Adipose tissue (tissue), 3 donors: ENCODE data around the gene AP5B1. TPM values are rescaled to one million over a fixed set of nuclear protein-coding genes. Genes with fewer than 3 reads are reported as not detected.
"Not testable (repeated sequence)": the region's sequence is repeated elsewhere in the genome, so short reads cannot be mapped to it uniquely, and the experiment has no call there.

ENCODE experiments used
- H3K27ac ChIP-seq: one replicate; pipeline ENCODE4 v1.5.1; 2013; ENCODE audit warnings: low read depth, low read length
- whole genome bisulfite sequencing, 3 donors: extraction: QIAGEN DNeasy Blood & Tissue Kit; methylation state at CpG; one replicate each; pipeline ENCODE4 v1.1.7; 2013; 5-methylcytosine and 5-hydroxymethylcytosine counted together
- polyA plus RNA-seq, 3 donors: library from polyadenylated mRNA; stranded (reverse); fragments of 200-250 nt; gene quantifications; one replicate each; pipeline ENCODE4 v1.2.3, GENCODE V29; 2013
- donor health status: healthy with polysubstance abuse.
- donor health status: Bipolar disorder and iron deficiency.
- donor health status: healthy.

Gene AP5B1
- polyA plus RNA-seq, 3 donors = 7.4 to 22.6 (median 10.0) TPM

DNA sequence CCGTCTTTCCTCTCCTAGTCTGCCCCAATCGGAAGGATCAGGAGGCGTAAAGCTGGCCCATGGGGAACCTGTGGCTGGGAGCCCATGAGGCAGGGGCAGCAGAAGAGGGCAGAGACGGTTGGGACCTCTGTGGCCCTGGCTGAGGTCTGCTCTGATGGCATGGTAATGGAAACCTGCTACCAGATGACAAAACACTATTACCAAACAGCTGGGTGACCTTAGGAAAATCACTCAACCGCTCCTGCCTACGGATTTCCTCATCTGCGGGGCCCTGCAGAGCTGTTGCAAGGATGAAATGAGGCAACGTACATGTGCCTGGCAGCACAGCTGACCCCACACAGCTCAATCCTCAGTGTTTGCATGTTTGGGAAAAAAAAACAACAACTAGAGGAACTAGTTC lies 4.6 kb downstream of the AP5B1 start:
- H3K27ac ChIP-seq = no peak overlapping the region
- WGBS, 3 donors = 50 to 59% (median 52%) methylated on average over 8 of the region's 8 CpGs

DNA sequence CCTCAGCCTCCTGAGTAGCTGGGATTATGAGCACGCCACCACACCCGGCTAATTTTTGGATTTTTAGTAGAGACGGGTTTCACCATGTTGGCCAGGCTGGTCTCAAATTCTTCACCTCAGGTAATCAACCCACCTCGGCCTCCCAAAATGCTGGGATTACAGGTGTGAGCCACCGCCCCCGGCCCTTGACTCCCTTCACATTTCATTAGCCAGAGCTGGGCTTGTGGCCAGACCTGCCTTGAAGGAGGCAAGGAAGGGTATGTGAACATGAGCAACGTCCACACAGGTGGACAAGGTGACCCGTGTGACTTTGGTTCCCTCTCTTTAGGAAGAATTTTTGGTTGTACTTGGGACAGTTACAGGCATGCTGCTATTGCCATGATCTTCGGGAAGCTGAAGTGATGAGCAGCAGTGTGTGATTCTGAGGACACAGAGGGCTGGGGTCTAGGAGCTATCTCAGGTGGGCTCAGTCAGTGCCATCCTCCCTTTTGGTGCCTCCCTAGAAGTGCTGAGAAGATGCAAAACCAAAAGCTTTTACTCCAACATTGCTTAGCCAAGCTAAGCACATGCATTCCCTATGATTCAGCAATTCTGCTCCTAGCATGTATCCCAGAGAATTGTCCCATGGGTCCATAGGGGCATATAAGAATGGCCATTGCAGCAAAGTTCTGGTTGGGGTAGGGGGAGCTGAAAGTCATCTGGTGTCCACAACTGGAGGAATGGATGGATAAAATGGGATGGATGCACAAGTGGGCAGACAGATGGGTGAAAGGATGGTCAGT lies 6.1 kb downstream of the AP5B1 start:
- WGBS, 3 donors = 85 to 89% (median 87%) methylated on average over 9 of the region's 9 CpGs
- H3K27ac ChIP-seq = no peak overlapping the region

DNA sequence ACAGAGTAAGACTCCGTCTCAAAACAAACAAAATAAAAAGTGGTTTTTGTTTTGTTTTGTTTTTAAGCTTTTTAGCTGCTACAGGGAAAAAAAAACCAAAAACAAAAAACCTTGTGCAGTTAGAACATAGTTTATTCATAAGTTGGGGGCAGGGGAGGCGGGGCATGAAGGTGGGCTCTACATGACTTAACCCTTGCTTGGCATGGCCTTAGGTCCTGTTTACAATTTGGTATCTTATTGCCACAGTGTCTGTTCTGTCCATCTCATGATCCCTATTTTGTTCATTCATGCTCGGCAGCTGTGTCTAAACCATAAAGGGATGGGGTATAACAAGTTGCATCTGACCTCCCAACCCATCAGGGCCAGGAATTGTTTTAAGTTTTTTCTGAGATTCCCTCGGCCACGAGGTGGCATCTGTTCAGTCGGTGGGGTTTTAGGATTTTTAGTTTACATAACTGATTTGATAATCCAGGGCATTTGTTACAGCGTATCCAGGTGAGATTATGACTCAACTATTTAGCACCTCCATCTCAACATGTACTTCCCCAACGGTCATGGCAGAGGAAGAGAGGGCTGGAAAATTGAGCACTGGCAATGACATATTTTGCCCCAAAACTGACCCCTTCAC lies 6.9 kb downstream of the AP5B1 start:
- H3K27ac ChIP-seq = no peak overlapping the region
- WGBS, 3 donors = 47 to 60% (median 57%) methylated on average over 8 of the region's 8 CpGs

DNA sequence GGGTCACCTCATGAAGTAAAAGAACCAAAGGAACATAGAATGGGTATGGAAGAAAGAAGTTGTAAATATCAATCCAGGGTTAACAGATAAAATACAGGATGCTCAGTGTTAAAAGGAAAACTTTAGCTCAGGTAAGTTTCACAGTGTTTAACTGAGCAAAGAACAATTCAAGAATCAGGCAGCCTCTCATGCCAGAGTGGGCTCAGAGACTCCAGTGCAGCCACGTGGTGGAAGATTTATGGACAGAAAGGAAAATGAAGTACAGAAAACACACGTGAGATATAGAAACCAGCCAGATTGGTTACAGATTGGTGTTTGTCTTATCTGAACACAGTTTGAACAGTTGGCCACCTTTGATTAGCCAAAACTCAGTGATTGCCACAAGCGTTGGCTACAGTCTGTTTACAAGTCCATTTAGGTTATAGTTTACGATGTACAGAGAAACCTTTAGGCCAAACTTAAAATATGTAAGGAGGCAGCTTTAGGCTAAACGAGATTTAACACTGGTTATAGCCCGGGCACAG lies 9.1 kb downstream of the AP5B1 start:
- H3K27ac ChIP-seq = no peak overlapping the region
- 40 to 67% (median 62%) methylated on average over 6 of the region's 6 CpGs for WGBS, 3 donors

DNA sequence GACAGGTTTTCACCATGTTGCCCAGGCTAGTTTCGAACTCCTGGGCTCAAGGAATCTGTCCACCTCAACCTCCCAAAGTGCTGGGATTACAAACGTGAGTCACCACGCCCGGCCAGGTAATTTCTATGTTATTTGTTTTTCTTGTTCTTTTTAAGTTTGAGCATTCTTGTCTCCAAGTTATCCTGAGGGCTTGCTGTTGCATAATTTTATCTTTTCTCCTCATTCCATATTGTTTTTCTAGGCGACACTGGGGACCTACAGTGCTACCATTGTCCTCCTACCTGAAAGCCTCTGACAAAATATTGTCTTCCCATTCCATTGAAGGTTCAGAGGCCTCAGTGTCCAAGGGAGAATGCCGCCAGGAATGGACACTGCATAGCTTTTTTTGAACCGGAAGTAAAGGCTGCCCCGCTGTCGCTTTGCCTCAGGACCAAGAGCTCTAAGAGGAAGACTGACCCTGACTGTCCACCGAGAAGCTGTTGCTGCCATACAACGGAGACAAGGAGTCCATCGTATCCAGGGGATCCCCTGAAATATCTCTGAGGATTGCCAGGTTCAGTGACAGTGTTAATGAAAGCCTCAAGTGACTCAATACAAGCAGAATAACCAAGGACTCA lies 9.7 kb downstream of the AP5B1 start:
- WGBS, 3 donors = 85 to 90% (median 87%) methylated on average over 12 of the region's 12 CpGs
- no peak overlapping the region for H3K27ac ChIP-seq

DNA sequence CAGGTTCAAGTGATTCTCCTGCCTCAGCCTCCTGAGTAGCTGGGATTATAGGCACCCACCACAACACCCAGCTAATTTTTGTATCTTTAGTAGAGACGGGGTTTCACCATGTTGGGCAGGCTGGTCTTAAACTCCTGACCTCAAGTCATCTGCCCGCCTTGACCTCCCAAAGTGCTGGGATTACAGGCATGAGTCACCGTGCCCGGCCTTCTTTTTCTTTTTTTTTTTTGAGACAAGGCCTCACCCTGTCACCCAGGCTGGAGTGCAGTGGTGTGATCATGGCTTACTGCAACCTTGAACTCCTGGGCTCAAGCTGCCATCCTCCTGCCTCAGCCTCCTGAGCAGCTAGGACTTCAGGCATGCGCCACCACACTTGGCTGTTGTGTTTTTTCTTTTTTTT lies 13.0 kb downstream of the AP5B1 start:
- not testable (repeated sequence) for H3K27ac ChIP-seq
- WGBS, 3 donors = 67 to 89% (median 75%) methylated on average over 5 of the region's 5 CpGs

DNA sequence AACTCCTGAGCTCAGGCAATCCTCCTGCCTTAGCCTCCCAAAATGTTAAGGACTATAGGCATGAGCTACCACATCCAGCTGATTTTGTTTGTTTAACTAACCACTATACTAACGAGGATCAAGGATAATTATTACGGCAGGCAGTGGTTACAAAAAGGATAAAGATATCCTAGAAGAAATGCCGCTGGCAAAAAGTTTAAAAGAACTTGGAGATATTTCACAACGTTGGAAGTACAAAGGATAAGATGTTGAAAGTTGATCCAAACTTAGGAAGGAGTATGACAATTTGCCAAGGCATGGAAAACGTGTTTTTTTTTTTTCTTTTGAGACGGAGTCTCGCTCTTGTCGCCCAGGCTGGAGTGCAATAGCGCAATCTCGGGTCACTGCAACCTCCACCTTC lies 13.4 kb downstream of the AP5B1 start:
- WGBS, 3 donors = 65 to 79% (median 69%) methylated on average over 10 of the region's 10 CpGs
- H3K27ac ChIP-seq = no peak overlapping the region

DNA sequence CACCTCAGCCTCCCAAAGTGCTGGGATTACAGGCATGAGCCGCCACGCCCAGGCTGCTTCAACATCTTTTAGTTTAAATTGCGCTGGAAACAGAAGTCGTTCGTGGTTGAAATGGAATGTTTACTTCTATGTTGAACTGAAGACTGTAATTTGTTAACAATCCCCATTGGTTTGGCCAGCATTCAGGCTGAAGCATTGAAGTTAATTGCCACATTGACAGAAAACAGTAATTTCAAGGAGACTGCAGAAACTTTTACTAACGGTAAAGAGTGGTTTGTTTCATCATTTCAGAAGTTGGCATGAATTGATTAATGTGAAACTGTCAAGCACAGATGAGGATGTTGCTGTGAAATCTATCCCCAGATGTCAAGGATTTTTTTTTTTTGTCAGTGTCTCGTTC lies 14.2 kb downstream of the AP5B1 start:
- 37 to 70% (median 44%) methylated on average over 7 of the region's 7 CpGs for WGBS, 3 donors
- no peak overlapping the region for H3K27ac ChIP-seq

DNA sequence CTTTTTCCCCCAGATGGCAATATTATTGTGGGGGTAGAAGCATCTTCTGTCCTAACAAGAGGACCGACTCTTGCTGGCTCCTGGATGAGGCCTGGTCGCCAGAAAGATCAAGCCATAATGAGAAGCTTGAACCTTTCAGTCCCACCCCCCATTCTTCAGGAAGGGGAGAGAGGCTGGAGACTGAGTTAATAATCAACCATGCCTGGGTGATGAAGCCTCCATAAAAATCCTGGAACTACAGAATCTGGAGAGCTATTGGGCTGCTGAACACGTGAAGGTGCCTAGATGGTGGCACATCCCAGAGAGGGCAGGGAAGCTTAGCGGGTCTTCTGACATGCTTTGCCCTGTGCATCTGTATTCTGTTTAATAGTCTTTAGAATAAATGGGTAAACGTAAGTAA lies 16.3 kb downstream of the AP5B1 start:
- 53 to 87% (median 81%) methylated on average over 5 of the region's 5 CpGs for WGBS, 3 donors
- H3K27ac ChIP-seq = no peak overlapping the region

DNA sequence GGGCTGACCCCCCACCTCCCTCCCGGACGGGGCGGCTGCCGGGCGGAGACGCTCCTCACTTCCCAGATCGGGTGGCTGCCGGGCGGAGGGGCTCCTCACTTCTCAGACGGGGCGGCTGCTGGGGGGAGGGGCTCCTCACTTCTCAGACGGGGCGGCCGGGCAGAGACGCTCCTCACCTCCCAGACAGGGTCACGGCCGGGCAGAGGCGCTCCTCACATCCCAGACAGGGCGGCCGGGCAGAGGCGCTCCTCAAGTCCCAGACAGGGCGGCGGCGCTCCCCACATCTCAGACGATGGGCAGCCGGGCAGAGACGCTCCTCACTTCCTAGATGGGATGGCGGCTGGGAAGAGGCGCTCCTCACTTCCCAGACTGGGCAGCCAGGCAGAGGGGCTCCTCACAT lies 18.0 kb downstream of the AP5B1 start:
- WGBS, 3 donors = 86 to 94% (median 91%) methylated on average over 9 to 29 of the region's 29 CpGs
- H3K27ac ChIP-seq = not testable (repeated sequence)

DNA sequence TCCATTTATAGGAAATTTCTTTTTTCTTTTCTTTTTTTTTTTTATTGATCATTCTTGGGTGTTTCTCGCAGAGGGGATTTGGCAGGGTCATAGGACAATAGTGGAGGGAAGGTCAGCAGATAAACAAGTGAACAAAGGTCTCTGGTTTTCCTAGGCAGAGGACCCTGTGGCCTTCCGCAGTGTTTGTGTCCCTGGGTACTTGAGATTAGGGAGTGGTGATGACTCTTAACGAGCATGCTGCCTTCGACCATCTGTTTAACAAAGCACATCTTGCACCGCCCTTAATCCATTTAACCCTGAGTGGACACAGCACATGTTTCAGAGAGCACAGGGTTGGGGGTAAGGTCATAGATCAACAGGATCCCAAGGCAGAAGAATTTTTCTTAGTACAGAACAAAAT lies 18.6 kb downstream of the AP5B1 start:
- 70 to 74% (median 71%) methylated on average over 4 to 5 of the region's 5 CpGs for WGBS, 3 donors
- H3K27ac ChIP-seq = not testable (repeated sequence)

DNA sequence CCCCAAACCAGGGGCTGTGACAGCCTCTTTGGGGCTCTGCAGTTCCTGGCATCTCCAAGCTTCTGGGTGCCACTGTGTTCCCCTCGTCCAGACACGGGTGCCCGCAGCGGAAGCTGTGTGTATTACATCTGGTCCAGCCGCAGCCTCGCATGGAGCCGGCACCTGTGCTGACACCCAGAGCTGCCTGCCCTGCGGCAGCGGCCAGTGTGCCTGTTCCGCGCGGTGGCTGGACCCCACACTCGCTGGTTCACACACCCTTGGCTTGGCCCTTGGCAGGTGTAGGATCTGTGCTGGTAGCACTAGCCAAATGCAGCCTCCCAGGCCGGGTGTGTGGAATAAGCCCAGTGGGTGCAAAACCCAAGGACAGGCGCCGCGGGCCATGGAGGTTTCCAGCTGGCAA lies 35.7 kb downstream of the AP5B1 start:
- WGBS, 3 donors = 85 to 93% (median 91%) methylated on average over 17 of the region's 17 CpGs
- no peak overlapping the region for H3K27ac ChIP-seq

DNA sequence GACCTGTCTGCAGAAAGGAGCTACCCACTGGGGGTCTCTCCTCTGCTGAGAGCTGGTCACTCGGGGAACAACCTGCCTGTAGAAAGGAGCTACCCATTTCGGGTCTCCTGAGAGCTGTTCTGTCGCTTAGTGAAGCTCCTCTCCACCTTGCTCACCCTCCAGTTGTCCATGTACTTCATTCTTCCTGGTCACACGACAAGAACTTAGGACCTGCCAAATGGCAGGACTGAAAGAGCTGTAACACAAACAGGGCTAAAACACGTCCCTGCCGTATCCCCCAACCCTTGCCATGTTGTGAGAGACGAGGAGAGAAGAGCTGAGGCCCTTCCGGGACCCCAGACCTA lies 36.1 kb downstream of the AP5B1 start:
- H3K27ac ChIP-seq = no peak overlapping the region

DNA sequence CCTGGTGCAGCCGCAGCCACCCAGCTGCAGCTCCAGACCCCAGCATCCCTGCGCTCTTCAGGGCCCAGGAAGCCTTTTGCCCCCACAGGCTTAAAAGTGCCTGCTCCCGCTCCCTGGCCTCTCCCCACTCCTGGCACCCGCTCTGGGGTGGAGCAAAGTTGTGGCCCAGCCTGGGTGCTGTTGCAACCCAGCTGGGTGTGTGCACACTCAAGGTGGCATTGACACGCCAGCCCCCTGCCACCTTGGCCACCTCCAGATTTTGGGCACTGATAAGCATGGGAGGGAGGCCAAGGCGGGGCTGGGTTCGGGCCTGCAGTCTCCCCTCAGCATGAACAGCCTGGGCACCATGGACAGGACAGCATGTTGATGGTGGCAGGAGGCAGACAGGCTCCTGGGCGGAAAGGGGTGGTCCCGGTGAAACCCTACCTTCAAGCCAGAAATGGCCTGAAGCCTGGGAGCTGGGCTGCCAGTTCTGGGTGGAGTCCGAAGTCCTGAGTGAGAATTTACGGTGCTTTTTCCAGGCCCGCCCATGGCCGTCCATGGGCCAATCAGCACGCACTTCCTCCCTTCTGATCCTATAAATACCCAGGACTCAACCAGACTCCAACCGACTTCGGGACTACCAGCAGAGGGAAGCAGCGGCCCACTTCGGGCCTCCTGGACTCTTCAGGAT lies 36.6 kb downstream of the AP5B1 start:
- WGBS, 3 donors = 67 to 79% (median 77%) methylated on average over 18 of the region's 18 CpGs
- H3K27ac ChIP-seq = no peak overlapping the region

More for the DNA sequence above, 36.1 kb downstream of the AP5B1 start:
- 74 to 78% (median 76%) methylated on average over 8 of the region's 8 CpGs for WGBS, 3 donors

DNA sequence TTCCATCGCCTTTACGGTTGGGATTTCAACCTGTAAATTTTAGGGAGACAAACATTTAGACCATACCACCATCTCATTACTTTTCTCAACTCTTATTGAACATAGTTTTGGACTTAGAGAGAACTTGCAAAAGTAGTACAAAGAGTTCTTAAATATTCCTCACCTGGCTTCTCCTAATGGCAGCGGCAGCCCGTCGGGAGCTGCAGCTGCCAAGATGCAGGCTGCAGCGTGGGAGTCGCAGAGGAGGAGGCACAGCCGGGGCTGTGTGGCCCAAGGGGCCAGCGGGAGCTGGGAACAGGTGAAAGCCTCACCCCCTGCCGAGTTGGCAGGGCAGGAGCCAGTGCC lies 37.1 kb downstream of the AP5B1 start:
- 69 to 85% (median 71%) methylated on average over 10 of the region's 10 CpGs for WGBS, 3 donors
- H3K27ac ChIP-seq = no peak overlapping the region

DNA sequence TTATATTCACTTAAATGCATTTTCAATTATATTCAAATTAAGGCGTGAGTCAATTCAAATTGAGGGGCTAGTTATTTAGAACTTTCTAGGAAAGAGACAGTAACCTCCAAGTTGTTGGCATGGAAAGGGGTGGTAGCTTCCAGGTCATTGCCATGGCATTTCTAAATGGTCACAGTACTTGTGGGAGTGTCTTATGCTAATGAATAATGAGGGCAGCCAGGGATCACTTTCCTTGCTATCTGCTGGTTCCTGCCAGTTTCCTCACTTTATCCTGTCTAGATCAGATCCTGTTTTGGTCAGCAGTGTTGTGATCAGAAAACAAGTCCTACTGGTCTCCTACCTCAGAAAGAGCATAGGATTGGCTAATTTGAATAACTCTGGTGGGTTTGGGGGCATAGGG lies 38.4 kb downstream of the AP5B1 start:
- H3K27ac ChIP-seq = no peak overlapping the region
- 82 to 88% (median 85%) methylated on average over 1 of the region's 1 CpG for WGBS, 3 donors

DNA sequence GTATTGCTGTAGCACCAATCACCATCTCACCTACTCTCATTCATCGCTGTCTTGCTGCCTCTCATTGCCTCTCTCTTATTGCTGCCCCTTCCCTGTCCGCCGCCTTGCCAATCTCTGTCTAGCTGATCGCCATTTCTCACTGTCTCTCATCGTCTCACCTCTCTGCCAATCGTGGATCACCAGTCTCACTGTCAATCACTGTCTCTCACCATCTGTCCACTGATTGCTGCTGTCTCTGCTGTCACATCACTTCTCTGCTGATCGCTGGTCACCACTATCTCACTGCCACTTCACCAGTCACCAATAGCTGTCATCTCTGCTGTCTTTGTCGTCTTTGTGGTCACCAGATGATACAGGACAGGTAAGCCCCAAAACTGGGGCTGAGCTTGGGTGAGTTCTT lies 39.6 kb downstream of the AP5B1 start:
- H3K27ac ChIP-seq = no peak overlapping the region
- WGBS, 3 donors = 73 to 86% (median 84%) methylated on average over 8 of the region's 8 CpGs

DNA sequence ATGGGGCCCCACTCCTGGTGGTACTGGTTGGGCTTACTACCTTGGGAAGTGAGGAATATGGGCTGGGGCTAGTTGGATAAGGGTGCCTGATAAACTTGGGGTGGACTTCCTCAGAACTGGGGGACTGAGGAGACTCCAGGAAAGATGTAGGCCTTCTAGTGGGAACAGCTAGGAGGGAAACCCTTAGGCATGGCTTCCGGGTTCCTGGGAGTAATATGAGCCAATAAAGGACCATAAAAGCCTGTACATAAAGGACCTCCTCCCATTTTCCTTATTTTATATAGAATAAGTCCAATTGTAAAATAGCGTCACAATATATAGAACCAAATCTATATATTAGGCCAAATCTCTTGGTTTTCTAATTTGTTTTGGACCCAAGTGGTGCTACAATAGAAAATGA lies 41.8 kb downstream of the AP5B1 start:
- WGBS, 3 donors = 84 to 93% (median 87%) methylated on average over 2 of the region's 2 CpGs
- H3K27ac ChIP-seq = no peak overlapping the region

DNA sequence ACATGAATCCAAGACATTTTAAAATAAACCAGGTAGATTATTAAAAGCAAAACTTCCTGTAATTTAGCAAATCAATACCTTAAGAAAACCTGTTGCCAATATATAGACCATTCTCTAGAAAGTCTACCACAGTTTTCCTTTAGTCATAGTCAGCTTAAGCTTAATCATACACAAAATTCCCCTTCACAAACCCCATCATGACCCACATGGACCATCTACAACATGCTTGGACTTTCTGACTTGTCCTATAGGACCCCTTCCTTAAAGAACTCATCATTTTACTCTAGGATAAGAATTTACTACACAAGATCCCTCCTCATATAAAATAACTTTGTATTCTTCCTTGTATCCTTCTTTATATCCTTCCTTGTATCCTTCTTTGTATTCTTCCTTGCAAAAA lies 44.0 kb downstream of the AP5B1 start:
- H3K27ac ChIP-seq = no peak overlapping the region
